Vagina (tissue), 2 donors: ENCODE data around the gene TEKT4. TPM values are rescaled to one million over a fixed set of nuclear protein-coding genes. Genes with fewer than 3 reads are reported as not detected.
"Not testable (repeated sequence)": the region's sequence is repeated elsewhere in the genome, so short reads cannot be mapped to it uniquely, and the experiment has no call there.

Experiments
- DNase-seq, 2 donors: peaks; one replicate each; pipeline ENCODE4 v3.0.0-alpha.2; 2017; ENCODE audit errors: extremely low spot score in 2 of 2
- H3K27ac ChIP-seq: fragments of 200-600 bp; sonication (generic); one replicate; pipeline ENCODE4 v1.5.1; 2019
- H3K27me3 ChIP-seq: fragments of 200-600 bp; sonication (generic); one replicate; pipeline ENCODE4 v1.5.1; 2019
- H3K36me3 ChIP-seq, 2 donors: fragments of 200-600 bp; sonication (generic); one replicate each; pipeline ENCODE4 v1.5.1; 2017 to 2019
- H3K4me1 ChIP-seq: fragments of 200-600 bp; sonication (generic); one replicate; pipeline ENCODE4 v1.5.1; 2019
- H3K4me3 ChIP-seq, 2 donors: fragments of 200-600 bp; sonication (generic); 1 replicate in 1 of 2; 2 replicates in 1 of 2; pipeline ENCODE4 v1.5.1; 2016 to 2019
- H3K9me3 ChIP-seq: fragments of 200-600 bp; sonication (generic); one replicate; pipeline ENCODE4 v1.5.1; 2019
- POLR2A ChIP-seq, 2 donors: fragments of 450-650 bp; IDR thresholded peaks; one replicate each; pipeline ENCODE4 v1.6.1; 2017; ENCODE audit warnings: antibody characterized with exemption in 2 of 2, mild to moderate bottlenecking in 2 of 2, moderate library complexity in 2 of 2
- POLR2AphosphoS5 ChIP-seq, 2 donors: sonication (generic); formaldehyde crosslinking; IDR thresholded peaks; one replicate each; pipeline ENCODE4 v1.9.0; 2017; ENCODE audit warnings: antibody characterized with exemption in 2 of 2, mild to moderate bottlenecking in 2 of 2, low read depth in 1 of 2; ENCODE audit not compliant: insufficient read depth in 1 of 2
- intact Hi-C: fragments of 100-400 bp; cut with DNase I; formaldehyde crosslinking; loops from one replicate; pipeline ENCODE4 v1.15.1; 2023
- total RNA-seq: library from RNA; depleted of rRNA; stranded (reverse); fragments of >200 nt; gene quantifications from one replicate; pipeline ENCODE4 v1.2.3, GENCODE V29; 2016
- TF ChIP-seq, protein P1 (sequence below), 3 experiments: fragments of 450-650 bp in 2 of 3; fragments of 200-600 bp in 1 of 3; sonication (generic) in 1 of 3; IDR thresholded peaks; one replicate each; pipeline ENCODE4 v1.5.1; 2017 to 2019; ENCODE audit warnings: antibody characterized with exemption in 3 of 3, mild to moderate bottlenecking in 2 of 3, moderate library complexity in 2 of 3

TEKT4 gene
- total RNA-seq, 1 donor from 2014 or later, result not detected

DNA sequence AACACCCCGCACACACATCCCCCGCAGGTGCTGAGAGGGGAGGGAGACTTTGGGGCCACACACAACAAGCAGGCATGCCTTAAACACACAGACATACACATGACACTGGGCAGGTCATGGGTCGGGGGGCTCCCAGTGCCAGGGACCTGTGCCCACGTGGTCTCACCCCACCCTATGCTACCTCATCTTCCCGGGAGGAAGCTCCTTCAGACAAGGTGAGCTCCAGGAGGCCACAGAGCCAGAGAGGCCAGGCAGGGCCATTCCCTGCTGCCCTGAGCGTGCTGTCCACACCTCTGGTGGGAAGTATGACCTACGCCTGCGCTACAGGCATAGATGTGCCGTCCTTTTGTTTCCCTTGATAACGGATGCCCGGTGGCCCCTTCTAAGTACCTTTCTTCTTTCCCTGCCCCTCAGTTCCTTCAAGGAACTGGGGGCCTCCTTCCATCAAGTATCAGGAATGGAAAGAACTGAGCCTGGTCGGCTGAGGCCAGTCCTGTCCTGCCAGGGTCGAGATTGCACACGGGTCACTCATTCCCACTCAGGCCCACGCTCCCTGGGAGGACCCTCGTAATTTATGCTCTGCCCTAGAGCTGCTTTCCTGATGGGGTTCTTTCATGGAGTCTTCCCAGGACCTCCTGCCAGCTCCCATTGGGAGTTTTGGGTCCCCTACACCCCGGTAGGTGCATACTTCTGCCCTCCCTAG is 4.7 kb downstream of the TEKT4 start:
- no peaks in the 10 kb centered on the region for H3K36me3 ChIP-seq
- H3K27ac ChIP-seq, result no peak overlapping the region
- no peaks in the 10 kb centered on the region for H3K27me3 ChIP-seq
- DNase-seq, result no peak
- H3K9me3 ChIP-seq, result no peaks in the 10 kb centered on the region
- H3K4me3 ChIP-seq, result no peak overlapping the region
- intact Hi-C loops, result no loop called here
- no peaks in the 10 kb centered on the region for H3K4me1 ChIP-seq
- no peak for TF ChIP-seq POLR2AphosphoS5 (IDR thresholded peaks at IDR 0.05; ENCODE audit: insufficient read depth in 1 of 2, low read depth in 1 of 2)
- TF ChIP-seq, protein P1, sequence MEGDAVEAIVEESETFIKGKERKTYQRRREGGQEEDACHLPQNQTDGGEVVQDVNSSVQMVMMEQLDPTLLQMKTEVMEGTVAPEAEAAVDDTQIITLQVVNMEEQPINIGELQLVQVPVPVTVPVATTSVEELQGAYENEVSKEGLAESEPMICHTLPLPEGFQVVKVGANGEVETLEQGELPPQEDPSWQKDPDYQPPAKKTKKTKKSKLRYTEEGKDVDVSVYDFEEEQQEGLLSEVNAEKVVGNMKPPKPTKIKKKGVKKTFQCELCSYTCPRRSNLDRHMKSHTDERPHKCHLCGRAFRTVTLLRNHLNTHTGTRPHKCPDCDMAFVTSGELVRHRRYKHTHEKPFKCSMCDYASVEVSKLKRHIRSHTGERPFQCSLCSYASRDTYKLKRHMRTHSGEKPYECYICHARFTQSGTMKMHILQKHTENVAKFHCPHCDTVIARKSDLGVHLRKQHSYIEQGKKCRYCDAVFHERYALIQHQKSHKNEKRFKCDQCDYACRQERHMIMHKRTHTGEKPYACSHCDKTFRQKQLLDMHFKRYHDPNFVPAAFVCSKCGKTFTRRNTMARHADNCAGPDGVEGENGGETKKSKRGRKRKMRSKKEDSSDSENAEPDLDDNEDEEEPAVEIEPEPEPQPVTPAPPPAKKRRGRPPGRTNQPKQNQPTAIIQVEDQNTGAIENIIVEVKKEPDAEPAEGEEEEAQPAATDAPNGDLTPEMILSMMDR (IDR thresholded peaks at IDR 0.05), result no peak

DNA sequence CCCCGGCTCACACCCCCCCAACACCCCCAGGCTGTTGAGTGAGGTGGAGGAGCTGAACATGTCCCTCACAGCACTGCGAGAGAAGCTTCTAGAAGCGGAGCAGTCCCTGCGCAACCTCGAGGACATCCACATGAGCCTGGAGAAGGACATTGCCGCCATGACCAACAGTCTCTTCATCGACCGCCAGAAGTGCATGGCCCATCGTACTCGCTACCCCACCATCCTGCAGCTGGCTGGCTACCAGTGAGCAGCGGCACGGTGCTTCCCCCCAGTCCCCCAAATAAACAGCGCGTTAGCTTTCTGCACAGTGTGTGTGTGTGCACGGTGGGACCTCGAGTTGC is 5.3 kb downstream of the TEKT4 start:
- no peak for DNase-seq
- H3K4me3 ChIP-seq, result no peak overlapping the region
- no peaks in the 10 kb centered on the region for H3K4me1 ChIP-seq
- no peaks in the 10 kb centered on the region for H3K27me3 ChIP-seq
- TF ChIP-seq, protein P1 (IDR thresholded peaks at IDR 0.05), result no peak
- TF ChIP-seq POLR2AphosphoS5 (IDR thresholded peaks at IDR 0.05; ENCODE audit: insufficient read depth in 1 of 2, low read depth in 1 of 2) (no peak), POLR2A (IDR thresholded peaks at IDR 0.05) (no peak)
- no peaks in the 10 kb centered on the region for H3K9me3 ChIP-seq
- H3K36me3 ChIP-seq, result no peaks in the 10 kb centered on the region
- intact Hi-C loops, result no loop called here
- no peak overlapping the region for H3K27ac ChIP-seq

DNA sequence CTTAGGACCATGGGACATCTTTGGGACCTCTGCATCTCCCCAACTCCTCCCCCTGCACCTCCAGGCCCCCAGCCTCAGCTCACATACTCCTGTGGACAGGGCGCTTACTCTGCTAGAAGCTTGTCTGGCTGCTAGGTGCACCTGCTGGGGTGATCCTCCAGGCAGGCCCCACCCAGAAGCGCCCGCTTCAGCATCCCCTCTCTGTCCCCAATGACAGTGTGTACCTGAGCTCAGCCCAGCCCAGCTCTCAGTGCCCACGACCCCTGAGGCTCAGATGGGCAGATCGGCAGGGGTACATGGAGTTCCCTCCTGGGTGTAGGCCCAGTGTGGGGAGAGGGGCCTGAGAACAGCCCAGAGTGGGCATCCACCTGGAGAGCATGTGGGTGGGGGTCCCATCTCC is 5.9 kb downstream of the TEKT4 start:
- H3K4me3 ChIP-seq, result no peak overlapping the region
- DNase-seq, result no peak
- no peak for TF ChIP-seq POLR2A (IDR thresholded peaks at IDR 0.05)
- TF ChIP-seq, protein P1 (IDR thresholded peaks at IDR 0.05), result no peak
- no peak for TF ChIP-seq POLR2AphosphoS5 (IDR thresholded peaks at IDR 0.05; ENCODE audit: insufficient read depth in 1 of 2, low read depth in 1 of 2)
- no peaks in the 10 kb centered on the region for H3K27me3 ChIP-seq
- intact Hi-C loops, result no loop called here
- no peaks in the 10 kb centered on the region for H3K36me3 ChIP-seq
- no peaks in the 10 kb centered on the region for H3K9me3 ChIP-seq
- H3K27ac ChIP-seq, result no peak overlapping the region
- H3K4me1 ChIP-seq, result no peaks in the 10 kb centered on the region

DNA sequence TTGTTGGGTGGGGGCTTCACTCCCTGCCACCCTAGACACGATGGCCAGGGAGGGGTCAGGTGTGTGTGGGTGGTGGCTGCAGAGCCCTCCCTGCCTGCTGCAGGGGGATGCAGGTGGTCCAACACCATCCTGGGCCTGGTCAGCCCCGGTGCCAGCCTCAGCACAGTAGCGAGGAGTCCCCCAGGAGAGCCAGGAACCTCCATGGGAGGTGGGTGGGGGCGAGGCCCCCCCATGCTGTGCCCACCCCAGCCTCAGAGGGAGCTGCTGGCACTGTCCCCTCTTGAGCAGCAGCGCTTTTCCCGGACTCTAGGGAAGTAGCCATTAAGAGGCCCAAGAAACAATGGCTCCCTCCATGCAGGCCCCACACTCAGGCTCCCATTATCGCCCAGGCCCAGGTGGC is 7.3 kb downstream of the TEKT4 start:
- H3K36me3 ChIP-seq, H3K4me1 ChIP-seq, DNase-seq, intact Hi-C loops, H3K9me3 ChIP-seq, H3K4me3 ChIP-seq, H3K27me3 ChIP-seq, H3K27ac ChIP-seq: not testable (repeated sequence)

DNA sequence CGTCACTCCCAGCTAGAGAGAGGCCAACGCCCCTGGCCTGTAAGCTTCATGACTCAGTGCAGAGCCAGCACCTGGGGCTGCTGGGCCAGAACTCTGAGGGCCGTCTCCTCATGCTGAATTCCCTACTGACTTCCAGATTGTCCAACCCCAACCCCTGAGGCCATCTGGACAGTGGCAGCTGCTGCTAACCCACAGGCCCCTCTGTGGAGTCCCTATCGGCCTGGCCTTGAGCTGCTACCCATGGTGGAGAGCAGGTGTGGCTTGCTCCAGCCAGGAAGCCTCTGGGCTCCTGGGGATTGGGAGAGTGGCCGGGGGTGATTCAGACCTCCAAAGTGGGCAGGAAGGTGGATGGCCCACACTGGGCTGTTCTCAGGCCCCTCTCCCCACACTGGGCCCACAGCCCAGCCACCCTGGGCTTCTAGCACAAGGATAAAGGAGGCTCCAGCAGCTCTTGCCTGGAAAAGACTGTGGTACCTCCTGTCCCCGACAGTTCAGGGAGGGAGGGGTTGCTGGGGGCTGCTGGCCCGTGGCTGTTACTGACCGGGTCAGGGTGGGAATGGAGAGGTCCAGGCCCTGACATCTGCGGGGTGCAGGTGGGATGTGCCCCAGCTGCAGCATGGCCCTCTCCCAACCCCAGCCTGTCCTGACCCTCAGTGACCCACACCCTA is 8.2 kb downstream of the TEKT4 start:
- no peak for DNase-seq
- H3K4me3 ChIP-seq, result no peak overlapping the region
- H3K36me3 ChIP-seq, result no peaks in the 10 kb centered on the region
- intact Hi-C loops, result no loop called here
- no peaks in the 10 kb centered on the region for H3K27me3 ChIP-seq
- TF ChIP-seq, protein P1 (IDR thresholded peaks at IDR 0.05), result no peak
- no peak for TF ChIP-seq POLR2A (IDR thresholded peaks at IDR 0.05)
- no peak for TF ChIP-seq POLR2AphosphoS5 (IDR thresholded peaks at IDR 0.05; ENCODE audit: insufficient read depth in 1 of 2, low read depth in 1 of 2)
- no peak overlapping the region for H3K27ac ChIP-seq
- no peaks in the 10 kb centered on the region for H3K4me1 ChIP-seq
- no peaks in the 10 kb centered on the region for H3K9me3 ChIP-seq
